ENCODE results near the gene DCDC2.
"Not testable (repeated sequence)": the region's sequence is repeated elsewhere in the genome, so short reads cannot be mapped to it uniquely, and the experiment has no call there.

The DCDC2 gene

GRCh38 chr6:24240380-24240928 is 117.4 kb downstream of the DCDC2 start:
- H3K9me3 Mint-ChIP-seq = peaks cover 3% of the 10 kb centered on the region
- no peak overlapping the region for H3K27ac Mint-ChIP-seq
- peaks cover 22% of the 10 kb centered on the region for H3K27me3 Mint-ChIP-seq
- no peaks in the 10 kb centered on the region for H3K4me1 Mint-ChIP-seq (ENCODE audit: low read depth)
- no peak overlapping the region for H3K4me3 Mint-ChIP-seq
- no peak for DNase-seq
- no peaks in the 10 kb centered on the region for H3K36me3 Mint-ChIP-seq (ENCODE audit: low read depth)

GRCh38 chr6:24238700-24239099 is 119.2 kb downstream of the DCDC2 start:
- no peak for DNase-seq
- no peak overlapping the region for H3K27ac Mint-ChIP-seq
- H3K4me3 Mint-ChIP-seq = no peak overlapping the region
- peaks cover 23% of the 10 kb centered on the region for H3K27me3 Mint-ChIP-seq
- H3K36me3 Mint-ChIP-seq (ENCODE audit: low read depth) = no peaks in the 10 kb centered on the region
- no peaks in the 10 kb centered on the region for H3K4me1 Mint-ChIP-seq (ENCODE audit: low read depth)
- H3K9me3 Mint-ChIP-seq = peaks cover 3% of the 10 kb centered on the region

GRCh38 chr6:24236779-24237178 is 121.1 kb downstream of the DCDC2 start:
- DNase-seq; H3K4me1 Mint-ChIP-seq (ENCODE audit: low read depth); H3K9me3 Mint-ChIP-seq; H3K4me3 Mint-ChIP-seq; H3K27ac Mint-ChIP-seq; H3K36me3 Mint-ChIP-seq (ENCODE audit: low read depth): not testable (repeated sequence)
- H3K27me3 Mint-ChIP-seq = peaks cover 17% of the 10 kb centered on the region

- H3K9me3 Mint-ChIP-seq = peaks cover 3% of the 10 kb centered on the region
- H3K27ac Mint-ChIP-seq = no peak overlapping the region
- H3K36me3 Mint-ChIP-seq (ENCODE audit: low read depth) = no peaks in the 10 kb centered on the region
- H3K27me3 Mint-ChIP-seq = peaks cover 35% of the 10 kb centered on the region
- no peak overlapping the region for H3K4me3 Mint-ChIP-seq
- no peak for DNase-seq
- H3K4me1 Mint-ChIP-seq (ENCODE audit: low read depth) = peaks cover 3% of the 10 kb centered on the region
Observed at GRCh38 chr6:24233813-24234442, 123.9 kb downstream of the DCDC2 start.

GRCh38 chr6:24231438-24231977 is 126.4 kb downstream of the DCDC2 start:
- Mint-ChIP-seq H3K4me3 (no peak overlapping the region), H3K4me1 (ENCODE audit: low read depth) (peaks cover 5% of the 10 kb centered on the region), H3K27ac (no peak overlapping the region), H3K27me3 (peaks cover 44% of the 10 kb centered on the region), H3K9me3 (no peaks in the 10 kb centered on the region), H3K36me3 (ENCODE audit: low read depth) (no peaks in the 10 kb centered on the region)
- no peak for DNase-seq

GRCh38 chr6:24229696-24230405 is 128.0 kb downstream of the DCDC2 start:
- Mint-ChIP-seq H3K4me1 (ENCODE audit: low read depth) (peaks cover 5% of the 10 kb centered on the region), H3K9me3 (no peaks in the 10 kb centered on the region), H3K4me3 (no peak overlapping the region), H3K27ac (no peak overlapping the region), H3K36me3 (ENCODE audit: low read depth) (no peaks in the 10 kb centered on the region), H3K27me3 (peaks cover 53% of the 10 kb centered on the region)
- no peak for DNase-seq

- no peak for DNase-seq
- Mint-ChIP-seq H3K36me3 (ENCODE audit: low read depth) (no peaks in the 10 kb centered on the region), H3K4me3 (no peak overlapping the region), H3K27me3 (peaks cover 56% of the 10 kb centered on the region), H3K9me3 (no peaks in the 10 kb centered on the region), H3K4me1 (ENCODE audit: low read depth) (peaks cover 5% of the 10 kb centered on the region), H3K27ac (no peak overlapping the region)
Observed at GRCh38 chr6:24228681-24229255, 129.1 kb downstream of the DCDC2 start.

- Mint-ChIP-seq H3K4me1 (ENCODE audit: low read depth) (peaks cover 5% of the 10 kb centered on the region), H3K9me3 (no peaks in the 10 kb centered on the region), H3K36me3 (ENCODE audit: low read depth) (no peaks in the 10 kb centered on the region), H3K4me3 (no peak overlapping the region), H3K27ac (no peak overlapping the region), H3K27me3 (peaks cover 54% of the 10 kb centered on the region)
- no peak for DNase-seq
Observed at GRCh38 chr6:24228123-24228522, 129.7 kb downstream of the DCDC2 start.

- DNase-seq = no peak
- Mint-ChIP-seq H3K36me3 (ENCODE audit: low read depth) (no peaks in the 10 kb centered on the region), H3K4me1 (ENCODE audit: low read depth) (peaks cover 5% of the 10 kb centered on the region), H3K27me3 (peaks cover 53% of the 10 kb centered on the region), H3K9me3 (no peaks in the 10 kb centered on the region), H3K27ac (no peak overlapping the region), H3K4me3 (no peak overlapping the region)
Observed at GRCh38 chr6:24227556-24227955, 130.3 kb downstream of the DCDC2 start.

- H3K9me3 Mint-ChIP-seq = no peaks in the 10 kb centered on the region
- no peak overlapping the region for H3K27ac Mint-ChIP-seq
- H3K4me1 Mint-ChIP-seq (ENCODE audit: low read depth) = peaks cover 5% of the 10 kb centered on the region
- no peak for DNase-seq
- H3K27me3 Mint-ChIP-seq = peaks cover 53% of the 10 kb centered on the region
- H3K4me3 Mint-ChIP-seq = no peak overlapping the region
- H3K36me3 Mint-ChIP-seq (ENCODE audit: low read depth) = no peaks in the 10 kb centered on the region
Observed at GRCh38 chr6:24226541-24226940, 131.3 kb downstream of the DCDC2 start.

- Mint-ChIP-seq H3K36me3 (ENCODE audit: low read depth) (no peaks in the 10 kb centered on the region), H3K27ac (no peak overlapping the region), H3K4me3 (no peak overlapping the region), H3K4me1 (ENCODE audit: low read depth) (peaks cover 5% of the 10 kb centered on the region), H3K27me3 (peaks cover 50% of the 10 kb centered on the region), H3K9me3 (no peaks in the 10 kb centered on the region)
- no peak for DNase-seq
Observed at GRCh38 chr6:24225838-24226237, 132.0 kb downstream of the DCDC2 start.

- no peaks in the 10 kb centered on the region for H3K4me1 Mint-ChIP-seq (ENCODE audit: low read depth)
- H3K4me3 Mint-ChIP-seq = no peak overlapping the region
- no peaks in the 10 kb centered on the region for H3K9me3 Mint-ChIP-seq
- no peaks in the 10 kb centered on the region for H3K36me3 Mint-ChIP-seq (ENCODE audit: low read depth)
- DNase-seq = no peak
- no peak overlapping the region for H3K27ac Mint-ChIP-seq
- H3K27me3 Mint-ChIP-seq = peaks cover 40% of the 10 kb centered on the region
Observed at GRCh38 chr6:24223115-24223919, 134.5 kb downstream of the DCDC2 start.

- Mint-ChIP-seq H3K9me3 (no peaks in the 10 kb centered on the region), H3K36me3 (ENCODE audit: low read depth) (no peaks in the 10 kb centered on the region), H3K27me3 (peaks cover 19% of the 10 kb centered on the region), H3K4me3 (no peak overlapping the region), H3K4me1 (ENCODE audit: low read depth) (no peaks in the 10 kb centered on the region), H3K27ac (no peak overlapping the region)
- no peak for DNase-seq
Observed at GRCh38 chr6:24219670-24220069, 138.2 kb downstream of the DCDC2 start.

- Mint-ChIP-seq H3K27me3 (no peaks in the 10 kb centered on the region), H3K4me1 (ENCODE audit: low read depth) (no peaks in the 10 kb centered on the region), H3K27ac (no peak overlapping the region), H3K36me3 (ENCODE audit: low read depth) (no peaks in the 10 kb centered on the region), H3K4me3 (no peak overlapping the region), H3K9me3 (no peaks in the 10 kb centered on the region)
- no peak for DNase-seq
Observed at GRCh38 chr6:24214984-24215383, 142.9 kb downstream of the DCDC2 start.
